ENCODE data around the gene RXYLT1. TPM values are rescaled to one million over a fixed set of nuclear protein-coding genes. Genes with fewer than 3 reads are reported as not detected.

RXYLT1 gene
- total RNA-seq, 3 donors from 2014 or later: 10.5 to 16.4 (median 14.0) TPM

DNA sequence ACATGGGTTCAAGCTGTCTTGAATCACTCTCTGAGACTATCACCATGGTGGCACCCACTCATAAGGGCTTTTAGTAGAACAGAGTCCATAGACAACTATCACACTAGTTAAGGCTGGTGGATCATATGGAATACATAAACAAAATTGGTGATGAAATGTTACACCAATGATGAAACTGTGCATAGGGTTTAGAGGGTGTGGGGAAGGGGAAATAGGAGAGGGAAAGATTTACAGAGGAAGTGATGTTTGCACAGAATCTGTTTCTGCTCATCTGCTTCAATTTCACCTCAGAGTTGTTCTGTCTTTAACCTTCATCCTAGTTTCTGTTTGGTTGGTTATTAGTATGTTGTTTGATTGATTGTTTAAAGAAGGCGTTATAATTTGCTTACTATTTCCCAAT is 2.4 kb upstream of the RXYLT1 start:
- ATAC-seq: no peak
- intact Hi-C loops (cut with DNase I, micrococcal nuclease): no loop called here
- DNase-seq: no peak
- Histone ChIP-seq H3K36me3 (ENCODE audit: low read depth) (no peaks in the 10 kb centered on the region), H3K4me3 (no peak overlapping the region), H3K9me3 (no peaks in the 10 kb centered on the region), H3K4me1 (ENCODE audit: low read depth) (peaks cover 7% of the 10 kb centered on the region)
- TF ChIP-seq CTCF (IDR thresholded peaks at IDR 0.05): no peak

- H3K4me1 ChIP-seq (ENCODE audit: low read depth): peaks cover 7% of the 10 kb centered on the region
- H3K36me3 ChIP-seq (ENCODE audit: low read depth): no peaks in the 10 kb centered on the region
- intact Hi-C loops (cut with DNase I, micrococcal nuclease): no loop called here
- DNase-seq (no peak), ATAC-seq (no peak)
- no peaks in the 10 kb centered on the region for H3K9me3 ChIP-seq
- H3K4me3 ChIP-seq: no peak overlapping the region
- TF ChIP-seq CTCF (IDR thresholded peaks at IDR 0.05): no peak
Observed at GRCh38 chr12:63782466-63782865, 2.8 kb downstream of the RXYLT1 start.

- no peaks in the 10 kb centered on the region for H3K36me3 ChIP-seq (ENCODE audit: low read depth)
Observed at GRCh38 chr12:63787306-63787705, 7.6 kb downstream of the RXYLT1 start.

DNA sequence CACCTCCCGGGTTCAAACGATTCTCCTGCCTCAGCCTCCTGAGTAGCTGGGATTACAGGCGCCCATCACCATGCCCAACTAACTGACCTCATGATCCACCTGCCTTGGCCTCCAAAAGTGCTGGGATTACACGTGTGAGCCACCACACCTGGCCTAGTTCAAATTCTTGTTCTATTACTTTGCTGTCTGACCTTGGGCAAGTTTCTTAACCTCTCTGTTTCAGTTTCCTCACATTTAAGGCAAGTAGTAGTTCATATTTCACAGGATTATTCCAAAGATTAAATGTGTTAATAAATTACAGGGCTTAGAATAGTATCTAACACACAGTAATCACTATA is 10.9 kb downstream of the RXYLT1 start:
- H3K36me3 ChIP-seq (ENCODE audit: low read depth): no peaks in the 10 kb centered on the region
- ATAC-seq: no peak

More at GRCh38 chr12:63787306-63787705, 7.6 kb downstream of the RXYLT1 start:
- ATAC-seq: no peak
- no peak for TF ChIP-seq CTCF (IDR thresholded peaks at IDR 0.05)
- H3K4me1 ChIP-seq (ENCODE audit: low read depth): no peaks in the 10 kb centered on the region
- no peak for DNase-seq
- H3K9me3 ChIP-seq: no peaks in the 10 kb centered on the region
- H3K4me3 ChIP-seq: no peak overlapping the region
- intact Hi-C loops (cut with DNase I, micrococcal nuclease): no loop called here

DNA sequence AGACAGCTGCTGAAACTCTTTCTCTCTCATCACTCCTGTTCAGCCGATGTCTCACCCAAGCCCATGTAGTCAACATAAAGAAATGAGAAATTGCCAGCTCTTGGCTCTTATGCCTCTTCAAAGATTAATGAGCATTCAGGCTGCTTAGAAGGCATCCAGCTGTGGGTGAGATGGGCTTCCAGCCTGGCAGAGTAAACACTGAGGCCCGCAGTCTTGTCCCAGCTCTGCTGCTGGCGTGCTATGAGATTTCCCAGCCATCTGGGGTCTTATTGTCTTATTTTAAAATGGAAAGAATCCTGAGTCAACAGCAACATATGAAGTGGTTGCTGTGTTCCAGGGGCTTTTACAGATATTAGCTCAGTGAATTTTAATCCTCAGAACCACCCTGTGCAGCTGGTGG is 12.6 kb downstream of the RXYLT1 start:
- TF ChIP-seq CTCF (IDR thresholded peaks at IDR 0.05): no peak
- DNase-seq (no peak), ATAC-seq (no peak)
- no peaks in the 10 kb centered on the region for H3K36me3 ChIP-seq (ENCODE audit: low read depth)
- H3K4me1 ChIP-seq (ENCODE audit: low read depth): no peaks in the 10 kb centered on the region
- H3K4me3 ChIP-seq: no peak overlapping the region
- H3K9me3 ChIP-seq: no peaks in the 10 kb centered on the region
- intact Hi-C loops (cut with DNase I, micrococcal nuclease): no loop called here

More for the DNA sequence above, 10.9 kb downstream of the RXYLT1 start:
- Histone ChIP-seq H3K4me1 (ENCODE audit: low read depth) (no peaks in the 10 kb centered on the region), H3K4me3 (no peak overlapping the region), H3K9me3 (no peaks in the 10 kb centered on the region)
- DNase-seq: no peak
- intact Hi-C loops (cut with DNase I, micrococcal nuclease): no loop called here
- no peak for TF ChIP-seq CTCF (IDR thresholded peaks at IDR 0.05)

DNA sequence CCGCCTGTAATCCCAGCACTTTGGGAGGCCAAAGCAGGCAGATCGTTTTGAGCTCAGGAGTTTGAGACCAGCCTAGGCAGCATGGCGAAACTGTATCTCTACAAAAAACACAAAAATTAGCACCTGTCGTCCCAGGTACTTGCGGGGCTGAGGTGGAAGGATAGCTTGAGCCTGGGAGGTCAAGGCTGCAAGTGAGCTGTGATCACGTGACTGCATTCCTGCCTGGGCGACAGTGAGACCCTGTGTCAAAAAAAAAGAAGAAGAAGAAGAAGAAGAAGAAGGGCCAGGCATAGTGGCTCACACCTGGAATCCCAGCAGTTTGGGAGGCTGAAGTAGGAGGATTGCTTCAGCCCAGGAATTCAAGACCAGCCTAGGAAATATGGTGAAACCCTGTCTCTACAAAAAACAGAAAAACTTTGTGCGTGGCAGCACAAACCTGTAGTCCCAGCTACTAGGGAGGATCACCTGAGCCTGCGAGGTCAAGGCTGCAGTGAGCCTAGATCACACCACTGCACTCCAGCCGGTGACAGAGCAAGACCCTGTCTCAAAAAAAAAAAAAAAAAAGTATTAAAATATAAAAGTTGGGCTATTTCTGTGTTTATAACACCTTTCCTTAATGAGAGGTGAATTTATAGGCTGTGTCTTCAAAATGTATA is 15.5 kb downstream of the RXYLT1 start:
- no peak for TF ChIP-seq CTCF (IDR thresholded peaks at IDR 0.05)
- no peak for ATAC-seq

More for the DNA sequence above, 15.5 kb downstream of the RXYLT1 start:
- Histone ChIP-seq H3K9me3 (no peaks in the 10 kb centered on the region), H3K4me1 (ENCODE audit: low read depth) (no peaks in the 10 kb centered on the region), H3K36me3 (ENCODE audit: low read depth) (no peaks in the 10 kb centered on the region), H3K4me3 (no peak overlapping the region)
- DNase-seq: no peak
- intact Hi-C loops (cut with DNase I, micrococcal nuclease): no loop called here

Data from mucosa of descending colon (tissue), 3 donors.